AML-193 (cell line): Measurements from ENCODE around the gene PRDM12.
A peak's percentile ranks its signal among the peaks of the same experiment; 100 is the strongest.

Source experiments
- DNase-seq, 2 experiments: peaks; one replicate each; lab custom pipeline; 2025; lab: John Stamatoyannopoulos, UW

PRDM12 gene

DNA sequence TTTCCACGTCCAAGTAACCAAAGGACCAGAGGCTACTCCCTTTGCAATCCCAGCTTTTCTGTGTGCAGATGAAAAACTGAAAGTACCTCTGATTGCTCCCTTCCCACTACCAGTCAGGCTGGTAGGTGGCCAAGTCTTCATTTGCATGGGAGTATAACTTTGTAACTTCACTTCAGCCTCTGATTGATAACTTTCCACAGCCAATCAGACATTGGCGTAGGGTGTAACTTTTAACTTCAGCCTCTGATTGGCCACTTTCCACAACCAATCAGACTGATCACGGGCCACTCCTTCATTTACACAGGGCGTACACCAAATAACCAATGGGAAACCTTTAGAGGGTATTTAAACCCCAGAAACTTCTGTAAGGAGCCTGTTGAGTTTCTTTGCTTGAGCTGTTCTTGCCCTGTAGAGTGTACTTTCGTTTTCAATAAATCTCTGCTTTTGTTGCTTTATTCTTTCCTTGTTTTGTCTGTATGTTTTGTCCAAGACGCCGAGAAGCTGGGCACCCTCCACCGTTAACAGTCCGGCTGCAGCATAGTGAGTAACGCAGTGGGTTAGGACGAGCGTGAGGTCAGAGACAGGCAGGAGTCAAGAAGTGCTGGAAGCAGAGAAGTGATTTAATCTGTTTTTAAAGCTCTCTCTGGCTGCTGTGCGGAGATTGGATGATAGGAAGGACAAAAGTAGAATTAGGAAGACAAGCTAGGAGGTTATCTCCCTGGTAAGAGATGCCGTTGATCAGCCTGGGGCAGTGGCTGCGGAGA, 25.7 kb downstream of the PRDM12 start:
- no peak for DNase-seq

- no peak for DNase-seq
Observed at GRCh38 chr9:130692321-130692720, 27.9 kb downstream of the PRDM12 start.

GRCh38 chr9:130693101-130693425, 28.7 kb downstream of the PRDM12 start:
- no peak for DNase-seq

DNA sequence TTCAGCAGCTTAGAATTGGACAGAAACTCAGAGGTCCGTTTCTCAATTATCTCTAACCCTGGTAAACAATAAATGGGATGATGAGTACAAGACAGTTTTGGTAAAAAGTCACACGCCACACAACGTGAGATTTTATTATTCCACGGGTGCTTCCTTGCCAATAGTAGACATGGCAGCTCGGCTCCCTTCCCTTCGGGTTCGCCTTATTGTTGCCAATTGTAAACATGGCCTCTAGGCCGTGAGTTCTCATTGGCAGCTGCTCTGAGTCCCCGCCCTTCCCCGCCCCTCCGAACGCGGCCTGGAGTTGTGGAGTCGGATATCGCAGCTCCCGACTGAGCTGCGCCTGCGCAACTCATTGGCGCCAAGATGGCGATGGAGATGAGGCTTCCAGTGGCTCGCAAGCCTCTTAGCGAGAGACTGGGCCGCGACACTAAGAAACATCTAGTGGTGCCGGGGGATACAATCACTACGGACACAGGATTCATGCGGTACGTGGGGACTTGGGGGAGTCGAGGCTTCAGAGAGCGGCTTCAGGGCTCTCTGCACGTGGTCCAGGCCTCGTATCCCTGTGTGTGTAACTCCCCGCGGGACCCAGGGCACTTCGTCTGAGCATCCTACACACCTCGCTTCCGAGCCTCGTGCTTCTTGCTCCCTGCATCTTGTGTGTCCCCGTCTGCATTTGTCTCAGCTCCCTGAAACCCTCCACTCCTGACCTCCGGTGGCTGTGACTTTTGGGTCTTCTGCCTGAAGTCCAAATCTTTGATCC, 29.2 kb downstream of the PRDM12 start, which contains the start of gene EXOSC2:
Gene EXOSC2 (plus strand): TSS at position 355 of the 766 bp plus-strand sequence. CDS start 12 bp downstream, at position 367.
- DNase-seq = peak; percentile 93

GRCh38 chr9:130694205-130694604, 29.8 kb downstream of the PRDM12 start:
- no peak for DNase-seq

DNA sequence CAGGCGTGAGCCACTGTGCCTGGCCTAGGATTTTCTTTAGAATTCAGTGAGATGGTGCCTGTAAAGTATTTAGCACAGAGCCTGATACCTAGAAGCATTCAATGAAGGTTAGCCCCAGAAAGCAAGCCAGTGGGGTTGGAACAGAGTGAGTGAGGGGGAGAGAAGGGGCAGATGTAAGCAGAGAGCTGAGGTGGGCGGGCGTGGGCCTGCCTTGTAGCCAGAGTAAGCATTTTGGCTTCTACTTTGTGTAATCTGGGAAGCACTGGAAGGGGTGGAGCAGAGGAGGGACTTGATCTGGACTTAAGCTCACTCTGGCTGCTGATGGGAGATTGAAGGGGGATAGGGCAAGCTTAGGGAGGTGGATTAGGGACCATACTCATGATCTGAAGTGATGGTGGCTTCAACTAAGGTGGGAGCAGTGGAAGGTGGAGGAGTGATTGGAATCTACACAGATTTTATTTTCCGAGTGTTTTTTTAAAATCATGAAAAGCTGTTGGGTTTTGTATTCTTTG, 31.8 kb downstream of the PRDM12 start:
- DNase-seq = no peak

DNA sequence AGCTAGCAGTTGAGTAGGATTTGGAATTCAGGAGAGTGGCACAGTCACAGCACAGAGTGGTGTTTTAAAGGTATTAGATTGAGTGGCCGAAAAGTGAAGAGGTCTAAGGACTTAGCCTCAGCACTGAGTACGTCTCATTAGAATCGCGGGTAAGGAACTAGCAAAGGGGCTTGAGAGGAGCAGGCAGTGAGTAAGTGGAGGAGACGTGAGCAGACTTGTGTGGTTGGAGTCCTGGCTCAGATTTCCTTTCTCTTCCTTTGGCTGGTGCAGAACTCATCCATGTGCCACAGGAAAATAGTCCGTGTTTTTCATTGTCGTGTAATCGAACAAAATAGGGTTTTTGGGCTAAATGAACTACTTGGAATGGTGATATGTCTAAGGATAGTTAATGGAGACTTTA, 32.6 kb downstream of the PRDM12 start:
- DNase-seq = no peak

DNA sequence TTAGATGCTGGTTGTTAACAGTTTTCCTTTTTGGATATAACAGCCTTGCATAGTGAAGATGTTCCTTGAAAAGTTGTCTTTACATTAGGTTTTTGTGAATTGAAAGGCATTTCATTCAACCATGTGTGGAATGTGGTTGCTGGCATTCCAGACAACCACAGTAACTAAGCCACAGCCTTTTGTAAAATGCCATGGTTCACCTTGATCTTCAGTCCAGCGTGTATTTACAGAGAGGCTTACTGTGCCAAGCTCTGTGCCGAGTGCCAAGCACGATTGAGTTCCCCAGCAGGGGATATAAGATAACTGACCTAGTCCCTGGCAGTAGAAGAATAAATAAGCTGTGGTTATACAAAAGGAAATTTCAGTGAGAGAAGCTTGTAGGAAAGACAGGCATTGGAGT, 34.1 kb downstream of the PRDM12 start:
- DNase-seq = no peak

DNA sequence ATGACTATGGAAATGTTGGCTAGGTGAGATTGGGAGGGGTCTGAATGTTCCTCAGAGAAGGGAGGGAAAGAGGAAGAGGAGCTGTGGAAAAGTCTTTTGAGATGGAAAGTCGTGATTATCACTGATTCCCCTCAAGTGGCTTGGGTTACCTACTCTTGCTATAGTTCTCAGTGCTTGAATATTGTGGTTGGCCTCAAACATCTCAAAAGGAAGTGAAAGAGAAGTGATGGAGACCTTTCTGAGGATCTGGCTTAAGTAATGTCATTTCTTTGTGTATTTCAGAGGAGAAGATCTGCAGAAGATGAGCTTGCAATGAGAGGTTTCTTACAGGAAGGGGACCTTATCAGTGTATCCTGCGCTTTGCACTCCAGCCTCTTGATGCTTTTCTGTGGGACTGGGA, 34.7 kb downstream of the PRDM12 start:
- DNase-seq = no peak

DNA sequence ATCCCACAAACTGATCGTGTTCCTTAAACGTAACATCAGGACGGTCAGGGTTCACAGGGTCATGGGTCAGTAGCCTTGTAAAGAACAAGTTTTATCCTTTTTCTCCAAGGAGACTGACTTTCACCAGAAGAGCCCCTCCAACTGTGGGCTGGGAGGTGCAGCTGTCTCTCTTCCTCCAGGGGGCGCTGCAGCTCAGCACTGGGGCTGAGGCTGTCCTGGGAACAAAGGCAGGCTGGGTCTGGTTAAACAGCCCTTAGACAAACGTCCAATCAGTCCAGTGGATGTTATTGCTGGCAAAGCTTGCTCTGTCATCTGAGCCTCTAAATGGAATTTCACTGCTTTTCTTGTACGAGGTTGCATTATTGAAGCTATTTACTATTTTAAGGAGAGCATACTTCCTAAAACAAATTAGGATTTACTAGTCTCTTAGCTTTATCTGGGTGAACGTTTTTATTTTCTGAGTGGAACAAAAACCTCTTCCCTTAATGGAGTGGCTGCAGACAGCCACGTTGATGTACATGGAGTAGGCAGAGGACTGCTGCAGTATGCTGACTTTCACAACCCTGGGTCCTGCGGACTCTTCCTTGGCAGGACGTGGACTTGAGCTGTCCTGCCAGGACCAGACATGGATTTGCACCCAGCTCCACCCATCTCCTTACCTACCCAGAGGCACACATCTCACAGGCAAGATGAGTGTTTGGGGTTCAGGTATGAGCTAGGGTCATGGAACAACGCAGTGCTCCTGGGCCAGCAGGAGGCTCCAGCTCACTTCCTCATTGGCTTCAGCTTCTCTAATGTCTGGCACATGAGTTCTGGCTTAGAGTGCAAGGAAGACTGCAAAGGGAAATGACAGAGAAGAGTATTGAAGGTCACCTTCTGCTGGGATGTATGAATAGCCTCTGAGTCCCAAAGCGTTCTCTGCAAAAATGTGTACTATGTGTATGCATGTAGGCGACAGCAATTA, 36.9 kb downstream of the PRDM12 start:
- DNase-seq = peak; percentile 45 to 47

DNA sequence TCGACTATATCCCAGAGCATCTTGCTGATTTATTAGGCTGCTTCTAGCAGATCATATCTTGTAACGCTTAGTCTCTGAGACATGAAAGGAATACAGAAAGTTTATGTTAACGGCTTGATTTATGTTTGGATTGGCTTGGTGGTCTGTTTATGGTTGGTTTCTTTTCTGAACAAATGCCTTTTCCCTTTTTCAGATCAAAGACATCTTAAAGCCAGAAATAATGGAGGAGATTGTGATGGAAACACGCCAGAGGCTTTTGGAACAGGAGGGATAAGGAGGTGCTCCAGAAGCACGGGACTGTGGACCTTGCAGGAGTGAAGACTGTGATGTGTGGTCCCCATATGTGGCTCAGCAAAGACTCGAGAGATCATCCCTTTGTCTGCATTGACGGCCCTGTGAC, 39.1 kb downstream of the PRDM12 start:
- DNase-seq = no peak

GRCh38 chr9:130707225-130707976, 43.0 kb downstream of the PRDM12 start:
- peak; percentile 50 to 71 for DNase-seq

GRCh38 chr9:130710822-130711352, 46.5 kb downstream of the PRDM12 start:
- DNase-seq = no peak

GRCh38 chr9:130711469-130711868, 47.1 kb downstream of the PRDM12 start:
- DNase-seq = no peak

DNA sequence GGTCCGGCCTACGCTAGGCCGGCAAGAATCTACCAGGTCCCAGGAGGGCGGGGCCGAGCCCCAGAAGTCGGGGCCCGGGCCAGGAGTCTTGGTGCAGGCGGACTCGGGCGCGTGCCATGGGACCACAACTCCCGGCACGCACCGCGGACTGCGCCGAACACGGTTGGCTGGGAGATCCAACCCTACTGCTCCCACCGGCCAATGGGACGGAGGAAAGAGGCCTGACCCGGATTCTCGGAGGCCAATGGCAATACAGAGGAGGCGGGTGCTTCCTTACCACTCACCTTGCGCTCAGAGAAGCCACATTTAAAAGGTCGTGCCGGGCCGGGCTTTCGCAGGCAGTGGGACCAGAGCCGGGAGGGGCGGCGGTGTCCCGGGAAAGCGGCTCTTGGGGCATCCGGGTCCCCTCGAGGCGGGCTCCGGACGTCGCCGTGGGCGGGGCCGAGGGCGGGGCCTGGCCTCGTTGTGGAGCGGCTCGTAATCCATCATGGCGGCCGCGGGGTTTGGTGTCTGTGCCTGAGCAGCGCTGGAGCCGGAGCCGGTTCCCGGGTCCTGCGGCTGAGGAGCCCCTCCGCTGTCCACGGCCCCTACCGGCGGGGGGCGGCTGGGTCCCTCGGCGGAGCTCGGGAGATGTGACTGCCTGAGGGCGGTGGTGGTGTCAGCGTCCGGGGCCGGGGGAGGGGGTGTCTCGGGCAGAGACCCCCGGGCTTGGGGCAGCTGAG, 48.3 kb downstream of the PRDM12 start:
- DNase-seq = peak; percentile 95

DNA sequence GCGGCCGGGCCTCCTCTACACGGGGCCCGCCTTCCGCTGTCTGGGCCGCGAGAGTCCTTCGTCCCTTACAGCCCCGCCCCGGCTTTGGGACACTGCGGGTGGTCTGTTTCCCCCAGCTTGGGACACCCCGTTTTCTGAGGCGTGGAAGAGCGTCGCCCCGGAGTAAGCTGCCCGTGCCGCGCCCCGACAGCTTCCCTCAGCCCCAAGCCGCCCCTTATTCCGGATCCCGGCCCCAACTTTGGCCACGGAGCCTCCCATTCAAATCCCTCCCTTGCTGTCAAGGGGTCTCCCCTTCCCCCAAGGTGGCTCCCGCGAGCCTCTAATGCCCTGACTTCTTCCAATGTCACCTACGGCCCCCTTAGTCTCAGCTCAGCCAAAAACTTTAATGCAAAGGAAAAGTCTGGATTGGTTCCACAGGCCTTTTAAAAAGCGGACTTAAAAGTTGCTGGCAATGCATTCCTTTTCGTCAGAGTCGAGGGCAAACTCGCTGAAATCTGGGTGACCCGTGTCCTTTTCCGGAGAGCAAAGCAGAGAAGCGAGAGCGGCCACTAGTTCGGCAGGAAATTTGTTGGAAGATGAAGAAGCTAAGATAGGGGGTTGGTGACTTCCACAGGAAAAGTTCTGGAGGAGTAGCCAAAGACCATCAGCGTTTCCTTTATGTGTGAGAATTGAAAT, 49.0 kb downstream of the PRDM12 start:
- no peak for DNase-seq

- DNase-seq = no peak
Observed at GRCh38 chr9:130714586-130715110, 50.3 kb downstream of the PRDM12 start.

GRCh38 chr9:130715270-130715669, 50.9 kb downstream of the PRDM12 start:
- no peak for DNase-seq

- no peak for DNase-seq
Observed at GRCh38 chr9:130718562-130718961, 54.2 kb downstream of the PRDM12 start.

GRCh38 chr9:130720762-130721161, 56.4 kb downstream of the PRDM12 start:
- no peak for DNase-seq
